ENCODE results near the gene CABP1.
A peak's percentile ranks its signal among the peaks of the same experiment; 100 is the strongest.

CABP1 gene

GRCh38 chr12:120705618-120706017, 65.2 kb downstream of the CABP1 start:
- Histone ChIP-seq H3K27ac (ENCODE audit: low read length) (no peak overlapping the region), H3K9ac (ENCODE audit: low read length) (no peak overlapping the region), H3K36me3 (ENCODE audit: control insufficient read depth, low read depth, low read length) (peaks cover 22% of the 10 kb centered on the region), H3K9me3 (ENCODE audit: control insufficient read depth, low read depth, low read length) (no peaks in the 10 kb centered on the region), H3K27me3 (ENCODE audit: control insufficient read depth, insufficient read depth, low read length) (no peaks in the 10 kb centered on the region), H3K4me3 (ENCODE audit: low read length) (no peak overlapping the region), H3K4me1 (ENCODE audit: control insufficient read depth, low read depth, low read length) (peaks cover 5% of the 10 kb centered on the region)

GRCh38 chr12:120706029-120706428, 65.6 kb downstream of the CABP1 start:
- Histone ChIP-seq H3K4me3 (ENCODE audit: low read length) (no peak overlapping the region), H3K4me1 (ENCODE audit: control insufficient read depth, low read depth, low read length) (peaks cover 5% of the 10 kb centered on the region), H3K9ac (ENCODE audit: low read length) (no peak overlapping the region)

GRCh38 chr12:120708651-120709050, 68.2 kb downstream of the CABP1 start:
- H3K27me3 ChIP-seq (ENCODE audit: control insufficient read depth, insufficient read depth, low read length), result no peaks in the 10 kb centered on the region
- H3K4me3 ChIP-seq (ENCODE audit: low read length), result no peak overlapping the region
- no peaks in the 10 kb centered on the region for H3K9me3 ChIP-seq (ENCODE audit: control insufficient read depth, low read depth, low read length)
- H3K4me1 ChIP-seq (ENCODE audit: control insufficient read depth, low read depth, low read length), result peaks cover 16% of the 10 kb centered on the region
- H3K27ac ChIP-seq (ENCODE audit: low read length), result no peak overlapping the region
- peaks cover 12% of the 10 kb centered on the region for H3K36me3 ChIP-seq (ENCODE audit: control insufficient read depth, low read depth, low read length)
- no peak overlapping the region for H3K9ac ChIP-seq (ENCODE audit: low read length)

More at GRCh38 chr12:120706029-120706428, 65.6 kb downstream of the CABP1 start:
- Histone ChIP-seq H3K27me3 (ENCODE audit: control insufficient read depth, insufficient read depth, low read length) (no peaks in the 10 kb centered on the region), H3K27ac (ENCODE audit: low read length) (no peak overlapping the region), H3K9me3 (ENCODE audit: control insufficient read depth, low read depth, low read length) (no peaks in the 10 kb centered on the region), H3K36me3 (ENCODE audit: control insufficient read depth, low read depth, low read length) (peaks cover 18% of the 10 kb centered on the region)

GRCh38 chr12:120710031-120710804, 69.8 kb downstream of the CABP1 start, which contains the start of gene UNC119B:
Gene UNC119B, plus strand, starts transcription at chr12:120710458. Its CDS starts 17 bp downstream, at chr12:120710475.
- no peaks in the 10 kb centered on the region for H3K9me3 ChIP-seq (ENCODE audit: control insufficient read depth, low read depth, low read length)
- peaks cover 16% of the 10 kb centered on the region for H3K4me1 ChIP-seq (ENCODE audit: control insufficient read depth, low read depth, low read length)
- no peaks in the 10 kb centered on the region for H3K27me3 ChIP-seq (ENCODE audit: control insufficient read depth, insufficient read depth, low read length)
- H3K4me3 ChIP-seq (ENCODE audit: low read length), result peak within 1 kb of the TSS; percentile 95
- H3K36me3 ChIP-seq (ENCODE audit: control insufficient read depth, low read depth, low read length), result peaks cover 26% of the 10 kb centered on the region
- peak within 1 kb of the TSS; percentile 74 for H3K27ac ChIP-seq (ENCODE audit: low read length)
- peak within 1 kb of the TSS; percentile 92 for H3K9ac ChIP-seq (ENCODE audit: low read length)

- Histone ChIP-seq H3K4me1 (ENCODE audit: control insufficient read depth, low read depth, low read length) (peaks cover 16% of the 10 kb centered on the region), H3K27ac (ENCODE audit: low read length) (peak overlapping the region; percentile 74), H3K36me3 (ENCODE audit: control insufficient read depth, low read depth, low read length) (peaks cover 30% of the 10 kb centered on the region), H3K9me3 (ENCODE audit: control insufficient read depth, low read depth, low read length) (no peaks in the 10 kb centered on the region), H3K4me3 (ENCODE audit: low read length) (peak overlapping the region; percentile 95), H3K9ac (ENCODE audit: low read length) (peak overlapping the region; percentile 92), H3K27me3 (ENCODE audit: control insufficient read depth, insufficient read depth, low read length) (no peaks in the 10 kb centered on the region)
These were observed 70.4 kb downstream of the CABP1 start for GRCh38 chr12:120710805-120711296.

- Histone ChIP-seq H3K9me3 (ENCODE audit: control insufficient read depth, low read depth, low read length) (no peaks in the 10 kb centered on the region), H3K27ac (ENCODE audit: low read length) (no peak overlapping the region), H3K4me1 (ENCODE audit: control insufficient read depth, low read depth, low read length) (peaks cover 16% of the 10 kb centered on the region), H3K9ac (ENCODE audit: low read length) (peak overlapping the region; percentile 92), H3K36me3 (ENCODE audit: control insufficient read depth, low read depth, low read length) (peaks cover 35% of the 10 kb centered on the region), H3K4me3 (ENCODE audit: low read length) (peak overlapping the region; percentile 95), H3K27me3 (ENCODE audit: control insufficient read depth, insufficient read depth, low read length) (no peaks in the 10 kb centered on the region)
These were observed 71.0 kb downstream of the CABP1 start for GRCh38 chr12:120711411-120711810.

GRCh38 chr12:120712610-120713009, 72.2 kb downstream of the CABP1 start:
- H3K4me1 ChIP-seq (ENCODE audit: control insufficient read depth, low read depth, low read length), result peaks cover 16% of the 10 kb centered on the region
- H3K27ac ChIP-seq (ENCODE audit: low read length), result no peak overlapping the region
- no peak overlapping the region for H3K9ac ChIP-seq (ENCODE audit: low read length)
- peaks cover 44% of the 10 kb centered on the region for H3K36me3 ChIP-seq (ENCODE audit: control insufficient read depth, low read depth, low read length)
- H3K9me3 ChIP-seq (ENCODE audit: control insufficient read depth, low read depth, low read length), result no peaks in the 10 kb centered on the region
- no peak overlapping the region for H3K4me3 ChIP-seq (ENCODE audit: low read length)
- no peaks in the 10 kb centered on the region for H3K27me3 ChIP-seq (ENCODE audit: control insufficient read depth, insufficient read depth, low read length)

GRCh38 chr12:120713861-120714482, 73.5 kb downstream of the CABP1 start:
- H3K27me3 ChIP-seq (ENCODE audit: control insufficient read depth, insufficient read depth, low read length), result no peaks in the 10 kb centered on the region
- H3K27ac ChIP-seq (ENCODE audit: low read length), result no peak overlapping the region
- H3K36me3 ChIP-seq (ENCODE audit: control insufficient read depth, low read depth, low read length), result peaks cover 54% of the 10 kb centered on the region
- no peak overlapping the region for H3K4me3 ChIP-seq (ENCODE audit: low read length)
- no peaks in the 10 kb centered on the region for H3K9me3 ChIP-seq (ENCODE audit: control insufficient read depth, low read depth, low read length)
- H3K4me1 ChIP-seq (ENCODE audit: control insufficient read depth, low read depth, low read length), result peaks cover 16% of the 10 kb centered on the region
- no peak overlapping the region for H3K9ac ChIP-seq (ENCODE audit: low read length)

Measured in iPS-18a (cell line).